Measurements from ENCODE around the gene TRIM10. TPM values are rescaled to one million over a fixed set of nuclear protein-coding genes. Genes with fewer than 3 reads are reported as not detected.

The TRIM10 gene
- total and polyA plus RNA-seq, 2 donors: 0.42 TPM; not detected in 1

- H3K4me3 ChIP-seq (ENCODE audit: low read depth, low read length): peak within 1 kb of the TSS; percentile 37
- H3K4me1 ChIP-seq (ENCODE audit: insufficient read depth): no peaks in the 10 kb centered on the region
- WGBS: 77% methylated on average over 3 of the region's 3 CpGs
- no peak for DNase-seq (ENCODE audit: extremely low spot score)
- no peaks in the 10 kb centered on the region for H3K36me3 ChIP-seq (ENCODE audit: insufficient read depth)
- H3K27ac ChIP-seq (ENCODE audit: low read depth): peak within 1 kb of the TSS; percentile 73
Observed at GRCh38 chr6:30113003-30113759, 47.8 kb downstream of the TRIM10 start, which contains the start of gene TRIM31. Gene TRIM31 (minus strand): TSS chr6:30113090. CDS start chr6:30112805, 285 bp downstream.

- Histone ChIP-seq H3K36me3 (ENCODE audit: insufficient read depth) (no peaks in the 10 kb centered on the region), H3K27ac (ENCODE audit: low read depth) (no peak overlapping the region), H3K4me3 (ENCODE audit: low read depth, low read length) (peak overlapping the region; percentile 37), H3K4me1 (ENCODE audit: insufficient read depth) (no peaks in the 10 kb centered on the region)
- DNase-seq (ENCODE audit: extremely low spot score): no peak
- WGBS: 74% methylated on average over 10 of the region's 10 CpGs
Observed at GRCh38 chr6:30112402-30112994, 48.5 kb downstream of the TRIM10 start.

- peak overlapping the region; percentile 37 for H3K4me3 ChIP-seq (ENCODE audit: low read depth, low read length)
- no peaks in the 10 kb centered on the region for H3K36me3 ChIP-seq (ENCODE audit: insufficient read depth)
- H3K27ac ChIP-seq (ENCODE audit: low read depth): peak overlapping the region; percentile 59
- DNase-seq (ENCODE audit: extremely low spot score): no peak
- H3K4me1 ChIP-seq (ENCODE audit: insufficient read depth): no peaks in the 10 kb centered on the region
- 41% methylated on average over 27 of the region's 27 CpGs for WGBS
Observed at GRCh38 chr6:30111266-30111856, 49.6 kb downstream of the TRIM10 start.

- Histone ChIP-seq H3K27ac (ENCODE audit: low read depth) (no peak overlapping the region), H3K4me3 (ENCODE audit: low read depth, low read length) (no peak overlapping the region), H3K4me1 (ENCODE audit: insufficient read depth) (no peaks in the 10 kb centered on the region), H3K36me3 (ENCODE audit: insufficient read depth) (no peaks in the 10 kb centered on the region)
- 79% methylated on average over 2 of the region's 2 CpGs for WGBS
- DNase-seq (ENCODE audit: extremely low spot score): no peak
Observed at GRCh38 chr6:30104661-30105060, 56.4 kb downstream of the TRIM10 start.

GRCh38 chr6:30103872-30104179, 57.2 kb downstream of the TRIM10 start:
- H3K27ac ChIP-seq (ENCODE audit: low read depth): no peak overlapping the region
- no peaks in the 10 kb centered on the region for H3K4me1 ChIP-seq (ENCODE audit: insufficient read depth)
- H3K4me3 ChIP-seq (ENCODE audit: low read depth, low read length): no peak overlapping the region
- no peaks in the 10 kb centered on the region for H3K36me3 ChIP-seq (ENCODE audit: insufficient read depth)
- WGBS: 44% methylated on average over 3 of the region's 3 CpGs
- no peak for DNase-seq (ENCODE audit: extremely low spot score)

GRCh38 chr6:30102970-30103871, 57.8 kb downstream of the TRIM10 start:
- peak; percentile 83 for DNase-seq (ENCODE audit: extremely low spot score)
- 6% methylated on average over 36 of the region's 36 CpGs for WGBS
- Histone ChIP-seq H3K4me1 (ENCODE audit: insufficient read depth) (no peaks in the 10 kb centered on the region), H3K4me3 (ENCODE audit: low read depth, low read length) (no peak overlapping the region), H3K36me3 (ENCODE audit: insufficient read depth) (no peaks in the 10 kb centered on the region), H3K27ac (ENCODE audit: low read depth) (no peak overlapping the region)

- Histone ChIP-seq H3K4me1 (ENCODE audit: insufficient read depth) (no peaks in the 10 kb centered on the region), H3K27ac (ENCODE audit: low read depth) (peak overlapping the region; percentile 75), H3K36me3 (ENCODE audit: insufficient read depth) (no peaks in the 10 kb centered on the region), H3K4me3 (ENCODE audit: low read depth, low read length) (no peak overlapping the region)
- DNase-seq (ENCODE audit: extremely low spot score): no peak
- WGBS: 50% methylated on average over 15 of the region's 15 CpGs
Observed at GRCh38 chr6:30102414-30102969, 58.5 kb downstream of the TRIM10 start.

Small RNAs within 50 kb of the gene (small RNA-seq; reads per million reads assigned to genes)
- gene RF00554: not detected

Other genes with a start within 250 kb of the TRIM10 start
- gene HLA-A, start 218.7 kb downstream of the TRIM10 start, total RNA-seq: 85.1 TPM
- 962 TPM for gene HLA-A, start 218.7 kb downstream of the TRIM10 start, polyA plus RNA-seq
- 19.8 TPM for gene POLR1H, start 99.9 kb downstream of the TRIM10 start, total RNA-seq
- gene POLR1H, start 99.9 kb downstream of the TRIM10 start, polyA plus RNA-seq: 36.7 TPM
- 13.5 TPM for gene PPP1R11, start 94.0 kb downstream of the TRIM10 start, total RNA-seq
- 78.7 TPM for gene PPP1R11, start 94.0 kb downstream of the TRIM10 start, polyA plus RNA-seq
- gene RNF39, start 85.4 kb downstream of the TRIM10 start, total RNA-seq: 0.11 TPM
- gene RNF39, start 85.4 kb downstream of the TRIM10 start, polyA plus RNA-seq: 0.73 TPM
- 1.3 TPM for gene TRIM31, start 48.1 kb downstream of the TRIM10 start, total RNA-seq
- 9.6 TPM for gene TRIM31, start 48.1 kb downstream of the TRIM10 start, polyA plus RNA-seq
- gene TRIM40, start 25.1 kb downstream of the TRIM10 start, total RNA-seq: not detected
- not detected for gene TRIM40, start 25.1 kb downstream of the TRIM10 start, polyA plus RNA-seq
- gene TRIM15, start 2.3 kb upstream of the TRIM10 start, total RNA-seq: not detected
- not detected for gene TRIM15, start 2.3 kb upstream of the TRIM10 start, polyA plus RNA-seq
- 13.6 TPM for gene TRIM26, start 52.2 kb upstream of the TRIM10 start, total RNA-seq
- gene TRIM26, start 52.2 kb upstream of the TRIM10 start, polyA plus RNA-seq: 35.8 TPM
- 5.8 TPM for gene TRIM39, start 165.7 kb upstream of the TRIM10 start, total RNA-seq
- 16.6 TPM for gene TRIM39, start 165.7 kb upstream of the TRIM10 start, polyA plus RNA-seq
- 15.0 TPM for gene RPP21, start 183.9 kb upstream of the TRIM10 start, total RNA-seq
- 147 TPM for gene RPP21, start 183.9 kb upstream of the TRIM10 start, polyA plus RNA-seq